GM18505 (cell line): ENCODE data around the gene GPR108.

Experiments used
- ATAC-seq: cut with Tn5 transposase; IDR thresholded peaks from one replicate; pipeline ENCODE4 v1.9.1; 2021; ENCODE audit not compliant: unreplicated experiment
- POLR2A ChIP-seq: IDR thresholded peaks from 4 replicates; pipeline ENCODE4 v1.6.1; 2011; ENCODE audit warnings: borderline replicate concordance; ENCODE audit not compliant: insufficient read depth, insufficient read length; ENCODE audit errors: extremely low read depth

Gene GPR108

DNA sequence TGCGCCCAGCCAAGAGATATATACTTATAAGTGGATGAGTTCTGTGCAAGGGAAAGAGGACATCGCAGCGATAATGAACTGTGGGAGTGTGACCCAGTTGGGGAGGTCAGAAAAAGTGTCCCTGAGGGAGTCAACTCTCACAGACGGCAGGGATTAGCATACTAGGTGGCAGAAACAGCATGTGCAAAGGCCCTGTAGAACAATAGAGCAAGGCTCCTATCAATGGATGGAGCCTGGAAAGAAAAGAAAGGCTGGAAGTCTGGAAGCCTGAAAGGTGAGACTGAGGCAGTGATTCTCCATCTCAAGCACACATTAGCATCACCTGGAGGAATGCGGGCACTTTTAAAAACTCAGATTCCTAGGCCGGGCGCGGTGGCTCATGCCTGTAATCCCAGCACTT lies 46.0 kb downstream of the GPR108 start:
- ATAC-seq, result no peak
- no peak for TF ChIP-seq POLR2A

GRCh38 chr19:6690160-6690885 lies 47.1 kb downstream of the GPR108 start:
- no peak for ATAC-seq
- no peak for TF ChIP-seq POLR2A

DNA sequence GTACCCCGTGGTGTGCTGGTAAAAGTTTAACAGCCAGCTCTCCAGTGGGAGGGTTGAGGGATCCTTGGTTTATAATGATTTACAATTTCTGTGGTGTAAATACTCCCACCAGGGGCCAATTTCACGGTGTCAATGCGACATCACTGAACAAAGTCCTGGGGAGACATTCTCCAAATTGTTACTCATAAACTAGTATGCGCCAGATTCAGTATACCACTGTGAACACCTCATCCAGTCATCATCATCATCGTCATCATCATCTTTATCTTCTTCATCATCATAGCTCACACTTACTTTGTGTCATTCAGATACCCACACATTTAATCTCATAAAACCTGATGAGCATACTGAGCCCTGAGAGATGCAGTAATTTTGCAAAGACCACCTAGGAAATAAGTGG lies 50.3 kb downstream of the GPR108 start:
- no peak for ATAC-seq

DNA sequence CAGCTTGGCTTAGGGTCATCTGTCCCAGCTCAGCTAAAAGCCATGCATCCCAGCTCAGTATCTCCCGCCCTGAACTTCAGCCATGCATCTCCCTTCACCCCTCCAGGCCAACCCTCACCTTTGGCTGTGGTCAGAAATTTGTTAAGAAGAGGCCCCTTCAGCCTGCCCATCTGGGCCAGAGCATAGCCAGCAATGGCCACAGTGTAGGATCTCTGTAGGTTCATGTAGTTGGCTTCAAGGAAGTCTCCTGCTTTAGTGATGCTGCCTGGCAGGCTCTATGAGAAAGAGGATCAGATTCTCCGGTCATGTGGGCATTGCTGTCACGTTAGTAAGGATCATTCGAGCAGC lies 50.8 kb downstream of the GPR108 start:
- no peak for TF ChIP-seq POLR2A
- no peak for ATAC-seq

More for the DNA sequence above, 50.3 kb downstream of the GPR108 start:
- no peak for TF ChIP-seq POLR2A

DNA sequence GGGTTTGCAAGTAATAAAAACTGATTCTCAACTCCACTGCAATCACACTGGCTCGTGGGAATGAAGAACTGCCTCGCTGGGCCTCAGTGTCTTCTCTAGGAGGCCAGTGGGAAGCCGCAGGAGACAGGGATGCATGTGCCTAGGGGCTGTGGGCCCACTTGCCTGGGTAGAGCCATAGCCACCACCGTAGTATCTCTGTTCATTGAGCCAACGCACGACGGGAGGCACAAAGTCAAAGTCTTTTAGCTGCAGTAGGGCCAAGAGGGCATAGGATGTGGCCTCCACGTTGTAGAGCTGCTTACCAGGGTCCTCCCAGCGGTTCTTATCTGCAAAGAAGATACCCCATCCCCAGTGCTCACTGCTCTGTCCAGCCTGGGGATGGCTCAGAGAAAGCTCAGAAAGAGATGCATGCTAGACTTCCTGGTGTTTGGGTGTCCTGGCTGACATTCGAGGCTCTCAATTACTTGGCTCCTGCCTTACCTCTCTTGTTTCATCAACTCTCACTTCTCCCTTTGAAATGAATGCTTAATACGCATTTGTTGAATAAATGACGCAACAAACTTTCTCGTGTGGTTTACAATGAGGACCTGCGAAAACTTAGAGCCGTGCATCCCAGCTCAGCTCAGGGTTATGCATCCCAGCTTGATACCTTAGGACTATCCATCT lies 51.3 kb downstream of the GPR108 start:
- ATAC-seq, result no peak
- TF ChIP-seq POLR2A, result no peak

- no peak for TF ChIP-seq POLR2A
Measured at GRCh38 chr19:6685482-6685881, 51.9 kb downstream of the GPR108 start.

DNA sequence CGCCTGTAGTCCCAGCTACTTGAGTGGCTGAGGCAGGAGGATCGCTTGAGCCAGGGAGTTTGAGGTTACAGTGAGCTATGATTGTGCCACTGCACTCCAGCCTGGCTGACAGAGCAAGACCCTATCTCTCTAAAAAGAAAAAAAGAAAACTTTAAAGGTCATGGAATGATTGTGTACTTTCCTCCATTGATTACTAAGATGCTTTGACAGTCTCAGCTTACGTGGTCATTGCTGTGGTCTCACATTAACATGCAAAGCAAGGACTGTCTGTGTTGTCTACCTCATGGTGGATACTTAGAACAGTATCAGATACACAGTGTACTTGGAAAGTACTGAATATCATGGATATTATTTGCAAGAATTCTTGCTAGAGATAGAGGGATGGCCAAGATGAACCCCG lies 53.4 kb downstream of the GPR108 start:
- ATAC-seq, result no peak
- TF ChIP-seq POLR2A, result no peak

More at GRCh38 chr19:6685482-6685881, 51.9 kb downstream of the GPR108 start:
- no peak for ATAC-seq

DNA sequence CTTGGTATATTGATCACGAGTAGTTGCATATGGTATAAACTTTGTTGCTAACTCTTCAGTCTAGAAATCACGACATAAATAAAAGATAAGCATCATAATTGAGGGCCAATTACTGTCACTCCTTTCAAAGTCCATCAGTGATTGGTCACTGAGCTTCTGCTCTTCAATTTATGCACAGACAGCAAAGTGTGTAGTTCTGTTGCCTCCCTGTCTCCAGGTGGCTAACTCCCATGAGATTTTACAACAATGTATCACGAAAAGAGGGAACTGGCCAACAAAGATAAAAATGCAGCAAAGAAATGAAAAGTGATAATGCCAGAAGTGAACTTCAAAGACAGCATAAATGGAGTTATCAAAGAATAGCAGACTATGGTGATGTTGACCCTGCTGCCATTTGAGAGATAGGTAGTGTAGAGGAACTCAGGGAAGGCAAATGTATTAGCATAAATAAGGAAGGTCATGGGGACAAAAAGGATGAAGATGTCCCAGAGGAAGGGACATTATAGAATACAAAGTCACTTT lies 54.7 kb downstream of the GPR108 start:
- TF ChIP-seq POLR2A, result no peak

GRCh38 chr19:6680141-6680540 lies 57.2 kb downstream of the GPR108 start:
- no peak for TF ChIP-seq POLR2A
- ATAC-seq, result no peak

More for the DNA sequence above, 54.7 kb downstream of the GPR108 start:
- no peak for ATAC-seq
